Measurements from ENCODE around the gene HEBP2.

DNA sequence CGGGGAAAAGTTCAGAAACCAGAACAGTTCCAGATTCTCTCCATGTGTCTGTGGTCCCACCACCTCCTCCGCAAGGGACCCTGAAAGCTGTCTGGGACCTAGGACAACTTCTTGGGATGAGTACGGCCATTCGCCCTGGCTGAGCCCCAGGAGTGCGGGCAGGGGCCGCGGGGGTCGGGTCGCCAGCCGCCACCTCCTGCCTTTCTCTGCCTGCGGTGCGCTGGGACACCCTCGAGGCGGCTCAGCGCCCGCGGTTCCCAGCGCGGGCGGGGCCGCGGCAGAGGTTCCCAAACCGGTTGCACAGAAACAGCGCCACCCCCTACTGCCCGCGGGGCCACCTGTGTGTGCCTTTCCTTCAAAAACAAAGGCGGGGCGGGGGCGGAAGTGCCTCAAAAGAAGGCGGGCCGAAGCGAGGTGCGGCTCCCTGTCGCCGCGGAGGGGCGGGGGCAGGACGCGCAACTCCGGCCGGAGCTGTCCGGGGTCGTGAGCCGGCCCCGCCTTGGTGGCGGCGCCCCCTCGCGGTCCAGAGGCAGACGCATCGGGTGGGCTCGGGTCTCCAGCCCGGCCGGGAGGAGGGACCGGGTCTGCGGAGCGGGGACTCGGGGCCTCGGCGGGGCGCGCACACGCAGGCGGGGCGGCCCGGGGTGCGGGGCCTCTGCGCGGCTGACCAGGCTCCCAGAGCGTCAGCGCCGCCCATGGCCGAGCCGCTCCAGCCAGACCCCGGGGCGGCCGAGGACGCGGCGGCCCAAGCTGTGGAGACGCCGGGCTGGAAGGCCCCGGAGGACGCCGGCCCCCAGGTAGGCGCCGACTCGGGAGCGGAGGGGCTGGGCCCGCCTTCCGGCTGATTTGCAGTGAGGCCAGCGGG is at the start of gene HEBP2:
- TF ChIP-seq, protein P1, sequence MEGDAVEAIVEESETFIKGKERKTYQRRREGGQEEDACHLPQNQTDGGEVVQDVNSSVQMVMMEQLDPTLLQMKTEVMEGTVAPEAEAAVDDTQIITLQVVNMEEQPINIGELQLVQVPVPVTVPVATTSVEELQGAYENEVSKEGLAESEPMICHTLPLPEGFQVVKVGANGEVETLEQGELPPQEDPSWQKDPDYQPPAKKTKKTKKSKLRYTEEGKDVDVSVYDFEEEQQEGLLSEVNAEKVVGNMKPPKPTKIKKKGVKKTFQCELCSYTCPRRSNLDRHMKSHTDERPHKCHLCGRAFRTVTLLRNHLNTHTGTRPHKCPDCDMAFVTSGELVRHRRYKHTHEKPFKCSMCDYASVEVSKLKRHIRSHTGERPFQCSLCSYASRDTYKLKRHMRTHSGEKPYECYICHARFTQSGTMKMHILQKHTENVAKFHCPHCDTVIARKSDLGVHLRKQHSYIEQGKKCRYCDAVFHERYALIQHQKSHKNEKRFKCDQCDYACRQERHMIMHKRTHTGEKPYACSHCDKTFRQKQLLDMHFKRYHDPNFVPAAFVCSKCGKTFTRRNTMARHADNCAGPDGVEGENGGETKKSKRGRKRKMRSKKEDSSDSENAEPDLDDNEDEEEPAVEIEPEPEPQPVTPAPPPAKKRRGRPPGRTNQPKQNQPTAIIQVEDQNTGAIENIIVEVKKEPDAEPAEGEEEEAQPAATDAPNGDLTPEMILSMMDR (IDR thresholded peaks at IDR 0.05): peak; percentile 61 to 68 (median 63)
- peak; percentile 87 for TF ChIP-seq POLR2A (IDR thresholded peaks at IDR 0.05)

Measured in right lobe of liver (tissue), 4 donors.